GM12878 (cell line): ENCODE results near the gene PPP2R5C.

Source experiments
- EED ChIP-seq: sonication (generic); IDR thresholded peaks from 2 replicates; pipeline ENCODE4 v1.6.1; 2016; ENCODE audit warnings: antibody characterized with exemption, low read depth
- HDAC6 ChIP-seq: fragments of 200-600 bp; sonication (generic); IDR thresholded peaks from one replicate; pipeline ENCODE4 v1.8.0; 2017; ENCODE audit warnings: antibody characterized with exemption; ENCODE audit not compliant: unreplicated experiment
- NFYA ChIP-seq: IDR thresholded peaks from 2 replicates; pipeline ENCODE4 v1.6.1; 2011; ENCODE audit warnings: low read depth, mild to moderate bottlenecking, low read length, improper control_type of control experiment, borderline replicate concordance
- TF ChIP-seq, protein P1 (sequence below), 3 experiments: IDR thresholded peaks in 2 of 3; conservative IDR thresholded peaks in 1 of 3; 2 replicates each; pipeline ENCODE4 v1.5.1; 2011; ENCODE audit warnings: low read depth in 3 of 3, low read length in 3 of 3, mild to moderate bottlenecking in 3 of 3, control low read depth in 2 of 3, moderate library complexity in 2 of 3, inconsistent platforms in 1 of 3, mixed read lengths in 1 of 3; ENCODE audit not compliant: control insufficient read depth in 2 of 3, insufficient read depth in 1 of 3; ENCODE audit errors: extremely low read depth in 1 of 3

DNA sequence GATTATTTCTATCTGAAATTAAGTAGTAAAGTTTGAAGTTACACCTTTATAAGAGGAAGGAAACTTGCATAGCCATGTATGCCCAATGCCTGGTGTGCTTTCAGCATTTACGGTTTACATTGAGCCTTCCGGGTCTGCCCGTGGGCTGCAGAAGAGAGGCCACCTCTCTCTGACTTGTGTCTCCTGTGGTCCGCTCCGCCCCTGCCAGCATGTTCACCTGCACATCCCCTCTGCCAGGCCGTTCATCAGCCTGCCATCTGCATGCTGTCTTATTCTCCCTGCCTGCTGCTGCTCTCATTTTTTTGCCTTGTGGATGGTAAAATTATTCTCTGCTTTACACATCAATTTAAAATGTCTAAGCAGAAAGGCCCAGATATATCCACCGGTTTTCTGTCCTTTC is 161.4 kb downstream of the PPP2R5C start:
- TF ChIP-seq, protein P1, sequence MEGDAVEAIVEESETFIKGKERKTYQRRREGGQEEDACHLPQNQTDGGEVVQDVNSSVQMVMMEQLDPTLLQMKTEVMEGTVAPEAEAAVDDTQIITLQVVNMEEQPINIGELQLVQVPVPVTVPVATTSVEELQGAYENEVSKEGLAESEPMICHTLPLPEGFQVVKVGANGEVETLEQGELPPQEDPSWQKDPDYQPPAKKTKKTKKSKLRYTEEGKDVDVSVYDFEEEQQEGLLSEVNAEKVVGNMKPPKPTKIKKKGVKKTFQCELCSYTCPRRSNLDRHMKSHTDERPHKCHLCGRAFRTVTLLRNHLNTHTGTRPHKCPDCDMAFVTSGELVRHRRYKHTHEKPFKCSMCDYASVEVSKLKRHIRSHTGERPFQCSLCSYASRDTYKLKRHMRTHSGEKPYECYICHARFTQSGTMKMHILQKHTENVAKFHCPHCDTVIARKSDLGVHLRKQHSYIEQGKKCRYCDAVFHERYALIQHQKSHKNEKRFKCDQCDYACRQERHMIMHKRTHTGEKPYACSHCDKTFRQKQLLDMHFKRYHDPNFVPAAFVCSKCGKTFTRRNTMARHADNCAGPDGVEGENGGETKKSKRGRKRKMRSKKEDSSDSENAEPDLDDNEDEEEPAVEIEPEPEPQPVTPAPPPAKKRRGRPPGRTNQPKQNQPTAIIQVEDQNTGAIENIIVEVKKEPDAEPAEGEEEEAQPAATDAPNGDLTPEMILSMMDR (IDR thresholded peaks at IDR 0.05 in 2 of 3, conservative IDR thresholded peaks at IDR 0.05 in 1 of 3; ENCODE audit: control insufficient read depth in 2 of 3, extremely low read depth in 1 of 3, insufficient read depth in 1 of 3, low read depth in 3 of 3, low read length in 3 of 3), result no peak
- no peak for TF ChIP-seq HDAC6
- no peak for TF ChIP-seq NFYA
- TF ChIP-seq EED, result no peak
